Measurements from ENCODE around the gene ZBTB7A. TPM values are rescaled to one million over a fixed set of nuclear protein-coding genes. Genes with fewer than 3 reads are reported as not detected.

Gene ZBTB7A
- total RNA-seq, 1 donor from 2014 or later = 12.7 TPM

Other genes starting within 250 kb of the ZBTB7A start
- gene ZFR2, start 197.9 kb downstream of the ZBTB7A start, total RNA-seq = 0.30 TPM
- gene ATCAY, start 186.2 kb downstream of the ZBTB7A start, total RNA-seq = 0.20 TPM
- gene NMRK2, start 133.8 kb downstream of the ZBTB7A start, total RNA-seq = 3.6 TPM
- 52.5 TPM for gene DAPK3, start 95.8 kb downstream of the ZBTB7A start, total RNA-seq
- 1,711 TPM for gene EEF2, start 81.4 kb downstream of the ZBTB7A start, total RNA-seq
- 22.9 TPM for gene PIAS4, start 59.2 kb downstream of the ZBTB7A start, total RNA-seq
- gene MAP2K2, start 57.2 kb upstream of the ZBTB7A start, total RNA-seq = 54.5 TPM
- not detected for gene CREB3L3, start 86.7 kb upstream of the ZBTB7A start, total RNA-seq
- 4.7 TPM for gene SIRT6, start 115.7 kb upstream of the ZBTB7A start, total RNA-seq
- 0.79 TPM for gene ANKRD24, start 115.8 kb upstream of the ZBTB7A start, total RNA-seq
- gene EBI3, start 162.6 kb upstream of the ZBTB7A start, total RNA-seq = not detected
- 12.7 TPM for gene YJU2, start 180.2 kb upstream of the ZBTB7A start, total RNA-seq
- 1.3 TPM for gene SHD, start 212.4 kb upstream of the ZBTB7A start, total RNA-seq
- gene TMIGD2, start 235.5 kb upstream of the ZBTB7A start, total RNA-seq = 0.49 TPM
- gene FSD1, start 237.7 kb upstream of the ZBTB7A start, total RNA-seq = 0.59 TPM

All from skin of body (tissue), 1 donor.